ENCODE data around the gene TAS2R42. TPM values are rescaled to one million over a fixed set of nuclear protein-coding genes. Genes with fewer than 3 reads are reported as not detected.

The TAS2R42 gene
- polyA plus RNA-seq, 6 donors from 2014 or later = not detected

Other genes with a start within 250 kb of the TAS2R42 start
- 1 to 10 TPM in 1 of 6 donors, under 1 TPM in 4, not detected in 1; 0.52 to 1.3 (median 0.95) TPM for gene TAS2R14, start 247.7 kb downstream of the TAS2R42 start, polyA plus RNA-seq (ENCODE audit: low read depth in 6 of 6)
- not detected for gene TAS2R50, start 200.0 kb downstream of the TAS2R42 start, polyA plus RNA-seq (ENCODE audit: low read depth in 6 of 6)
- gene TAS2R20, start 188.6 kb downstream of the TAS2R42 start, polyA plus RNA-seq (ENCODE audit: low read depth in 6 of 6) = under 1 TPM in 3 of 6 donors, not detected in 3; 0.21 to 0.56 (median 0.25) TPM
- gene TAS2R19, start 164.3 kb downstream of the TAS2R42 start, polyA plus RNA-seq (ENCODE audit: low read depth in 6 of 6) = under 1 TPM in 3 of 6 donors, not detected in 3; 0.43 to 0.93 (median 0.51) TPM
- under 1 TPM in 2 of 6 donors, not detected in 4; 0.27 to 0.69 TPM for gene TAS2R31, start 155.5 kb downstream of the TAS2R42 start, polyA plus RNA-seq (ENCODE audit: low read depth in 6 of 6)
- gene TAS2R46, start 124.6 kb downstream of the TAS2R42 start, polyA plus RNA-seq (ENCODE audit: low read depth in 6 of 6) = under 1 TPM in 1 of 6 donors, not detected in 5; 0.33 TPM
- gene TAS2R43, start 94.6 kb downstream of the TAS2R42 start, polyA plus RNA-seq (ENCODE audit: low read depth in 6 of 6) = under 1 TPM in 1 of 6 donors, not detected in 5; 0.78 TPM
- not detected for gene TAS2R30, start 52.3 kb downstream of the TAS2R42 start, polyA plus RNA-seq (ENCODE audit: low read depth in 6 of 6)
- 10 to 100 TPM in 3 of 6 donors, 1 to 10 TPM in 3; 8.6 to 12.8 (median 9.7) TPM for gene SMIM10L1, start 15.7 kb downstream of the TAS2R42 start, polyA plus RNA-seq (ENCODE audit: low read depth in 6 of 6)
- not detected for gene PRB3, start 82.8 kb upstream of the TAS2R42 start, polyA plus RNA-seq (ENCODE audit: low read depth in 6 of 6)
- gene PRB4, start 123.5 kb upstream of the TAS2R42 start, polyA plus RNA-seq (ENCODE audit: low read depth in 6 of 6) = not detected
- gene PRB2, start 208.6 kb upstream of the TAS2R42 start, polyA plus RNA-seq (ENCODE audit: low read depth in 6 of 6) = not detected